Adipocyte (in vitro differentiated cells): Measurements from ENCODE around the gene CATSPERE.

Experiments used
- DNase-seq: peaks from one replicate; pipeline ENCODE4 v3.0.0-alpha.2; 2015; ENCODE audit warnings: low read depth
- H3K27me3 ChIP-seq: replicated peaks from 2 replicates; pipeline ENCODE4 v1.7.0; 2013; ENCODE audit warnings: mild to moderate bottlenecking, low read length, moderate library complexity; ENCODE audit not compliant: control insufficient read depth, insufficient read depth
- H3K36me3 ChIP-seq: 2 replicates; pipeline ENCODE4 v1.7.0; 2013; ENCODE audit warnings: low read length, mild to moderate bottlenecking, moderate library complexity; ENCODE audit not compliant: control insufficient read depth, insufficient read depth, severe bottlenecking
- H3K4me1 ChIP-seq: 2 replicates; pipeline ENCODE4 v1.7.0; 2013; ENCODE audit warnings: mild to moderate bottlenecking, low read length, moderate library complexity; ENCODE audit not compliant: control insufficient read depth, insufficient read depth
- H3K4me3 ChIP-seq: 2 replicates; pipeline ENCODE4 v1.7.0; 2013; ENCODE audit warnings: mild to moderate bottlenecking, low read length, moderate library complexity
- H3K9ac ChIP-seq: 2 replicates; pipeline ENCODE4 v1.7.0; 2013; ENCODE audit warnings: mild to moderate bottlenecking, low read length, moderate library complexity
- H3K9me3 ChIP-seq: 2 replicates; pipeline ENCODE4 v1.7.0; 2013; ENCODE audit warnings: mild to moderate bottlenecking, low read length, moderate library complexity; ENCODE audit not compliant: control insufficient read depth

The CATSPERE gene

GRCh38 chr1:244601336-244601735, 140.3 kb downstream of the CATSPERE start:
- no peak for DNase-seq
- H3K9ac ChIP-seq, result no peak overlapping the region
- H3K4me1 ChIP-seq, result peaks cover 10% of the 10 kb centered on the region
- no peak overlapping the region for H3K4me3 ChIP-seq
- no peaks in the 10 kb centered on the region for H3K27me3 ChIP-seq
- H3K36me3 ChIP-seq, result no peaks in the 10 kb centered on the region
- H3K9me3 ChIP-seq, result no peaks in the 10 kb centered on the region

GRCh38 chr1:244603498-244603897, 142.4 kb downstream of the CATSPERE start:
- DNase-seq, result peak; percentile 80
- H3K4me1 ChIP-seq, result peaks cover 10% of the 10 kb centered on the region
- no peaks in the 10 kb centered on the region for H3K36me3 ChIP-seq
- no peaks in the 10 kb centered on the region for H3K27me3 ChIP-seq
- H3K4me3 ChIP-seq, result no peak overlapping the region
- H3K9ac ChIP-seq, result no peak overlapping the region
- H3K9me3 ChIP-seq, result no peaks in the 10 kb centered on the region

- no peak for DNase-seq
Observed at GRCh38 chr1:244605835-244606370, 144.8 kb downstream of the CATSPERE start.

DNA sequence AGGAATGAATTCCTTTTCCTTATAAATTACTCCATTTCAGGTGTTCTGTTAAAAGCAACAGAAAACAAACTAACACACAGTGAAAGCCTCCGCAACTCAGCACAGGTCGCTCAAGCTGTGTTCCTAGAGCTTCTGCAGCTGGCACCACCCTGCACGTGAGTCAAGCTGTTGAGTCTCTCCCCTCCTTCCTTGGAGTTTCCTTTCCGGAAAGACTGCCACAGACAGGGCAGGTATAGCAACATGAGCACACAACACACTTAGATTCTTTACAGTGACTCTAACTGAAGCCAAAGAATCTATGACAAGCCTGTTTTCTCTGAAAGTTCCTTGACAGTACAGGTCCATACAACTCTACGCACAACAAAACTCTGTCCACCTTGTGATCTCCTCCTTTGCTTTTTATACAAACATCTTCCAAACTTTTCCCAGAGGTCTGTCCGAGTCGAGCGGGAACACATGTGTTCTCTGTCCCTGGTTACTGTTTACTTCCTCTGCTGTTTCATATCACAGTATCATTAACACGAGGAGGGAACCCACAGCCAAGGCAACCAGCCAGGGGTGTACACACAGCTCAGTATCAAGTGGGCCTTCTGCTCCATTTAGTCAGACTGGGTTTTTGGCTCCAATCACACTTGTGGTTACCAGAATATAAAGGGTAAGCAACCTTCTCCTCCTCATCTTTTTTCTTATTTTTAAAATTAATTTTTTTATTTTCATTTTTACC, 153.2 kb downstream of the CATSPERE start:
- Histone ChIP-seq H3K9me3 (no peaks in the 10 kb centered on the region), H3K4me1 (no peaks in the 10 kb centered on the region), H3K9ac (no peak overlapping the region), H3K4me3 (no peak overlapping the region), H3K27me3 (no peaks in the 10 kb centered on the region), H3K36me3 (no peaks in the 10 kb centered on the region)
- DNase-seq, result no peak

More at GRCh38 chr1:244605835-244606370, 144.8 kb downstream of the CATSPERE start:
- Histone ChIP-seq H3K27me3 (no peaks in the 10 kb centered on the region), H3K36me3 (no peaks in the 10 kb centered on the region), H3K4me3 (no peak overlapping the region), H3K9ac (no peak overlapping the region), H3K9me3 (no peaks in the 10 kb centered on the region), H3K4me1 (no peaks in the 10 kb centered on the region)

DNA sequence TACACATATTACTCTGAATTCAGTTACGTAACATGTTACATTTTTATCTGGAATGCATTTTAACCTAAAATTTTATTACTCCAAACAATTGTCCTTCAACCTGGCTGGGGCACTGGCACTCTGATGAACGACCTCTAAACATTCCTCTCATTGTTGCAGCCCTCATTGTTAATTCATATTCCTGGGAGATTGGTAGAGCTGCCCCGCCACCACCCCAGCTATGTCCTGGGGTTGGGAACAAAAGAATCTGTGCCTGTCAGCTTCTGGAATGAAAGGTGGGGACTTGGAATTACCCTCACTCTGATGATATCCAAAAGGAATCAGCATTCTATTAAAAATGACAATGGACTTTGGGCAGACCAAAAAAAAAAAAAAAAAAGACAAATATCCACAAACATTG, 153.8 kb downstream of the CATSPERE start:
- no peak for DNase-seq
- Histone ChIP-seq H3K27me3 (no peaks in the 10 kb centered on the region), H3K36me3 (no peaks in the 10 kb centered on the region), H3K4me3 (no peak overlapping the region), H3K4me1 (no peaks in the 10 kb centered on the region), H3K9ac (no peak overlapping the region), H3K9me3 (no peaks in the 10 kb centered on the region)

GRCh38 chr1:244615301-244615700, 154.2 kb downstream of the CATSPERE start:
- Histone ChIP-seq H3K27me3 (no peaks in the 10 kb centered on the region), H3K9me3 (no peaks in the 10 kb centered on the region), H3K4me3 (no peak overlapping the region), H3K9ac (no peak overlapping the region), H3K36me3 (no peaks in the 10 kb centered on the region), H3K4me1 (no peaks in the 10 kb centered on the region)
- no peak for DNase-seq

DNA sequence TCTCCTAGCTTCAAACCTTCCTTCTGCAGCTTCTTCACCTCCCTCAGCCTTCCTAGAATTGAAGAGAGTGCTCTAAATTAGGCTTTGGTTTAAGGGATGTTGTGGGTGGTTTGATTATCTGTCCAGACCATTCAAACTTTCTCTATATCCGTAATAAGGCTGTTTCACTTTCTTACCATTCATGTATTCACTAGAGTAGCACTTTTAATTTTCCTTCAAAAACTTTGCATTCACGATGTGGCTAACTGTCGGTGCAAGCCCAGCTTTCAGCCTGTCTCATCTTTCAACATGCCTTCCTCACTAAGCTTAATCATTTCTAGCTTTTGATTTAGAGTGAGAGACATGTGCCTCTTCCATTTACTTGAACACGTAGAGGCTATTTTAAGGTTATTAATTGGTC, 165.6 kb downstream of the CATSPERE start:
- Histone ChIP-seq H3K27me3 (no peaks in the 10 kb centered on the region), H3K9me3 (no peaks in the 10 kb centered on the region), H3K9ac (no peak overlapping the region), H3K4me3 (no peak overlapping the region), H3K36me3 (no peaks in the 10 kb centered on the region), H3K4me1 (no peaks in the 10 kb centered on the region)
- DNase-seq, result no peak

DNA sequence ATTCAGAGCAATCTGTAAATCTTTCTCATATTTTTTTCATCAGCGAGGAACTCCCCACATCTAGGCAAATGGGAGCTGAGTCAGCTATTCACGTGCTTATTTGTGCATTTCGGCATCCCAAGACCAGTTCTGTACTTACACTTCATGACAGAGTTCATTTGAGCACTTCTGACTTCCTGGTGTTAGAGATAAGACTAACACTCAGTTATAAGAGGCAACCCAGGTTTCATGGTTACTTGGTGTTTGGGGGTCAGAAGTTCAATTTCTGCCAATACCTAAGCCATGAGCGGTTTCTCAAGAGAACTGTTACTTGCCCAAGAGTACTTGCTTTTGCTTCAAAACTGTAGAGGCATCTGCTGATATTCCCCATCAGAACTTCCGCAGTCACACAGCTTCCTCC, 167.7 kb downstream of the CATSPERE start:
- H3K36me3 ChIP-seq, result no peaks in the 10 kb centered on the region
- H3K4me3 ChIP-seq, result no peak overlapping the region
- no peak for DNase-seq
- H3K9me3 ChIP-seq, result no peaks in the 10 kb centered on the region
- H3K27me3 ChIP-seq, result no peaks in the 10 kb centered on the region
- no peaks in the 10 kb centered on the region for H3K4me1 ChIP-seq
- H3K9ac ChIP-seq, result no peak overlapping the region

DNA sequence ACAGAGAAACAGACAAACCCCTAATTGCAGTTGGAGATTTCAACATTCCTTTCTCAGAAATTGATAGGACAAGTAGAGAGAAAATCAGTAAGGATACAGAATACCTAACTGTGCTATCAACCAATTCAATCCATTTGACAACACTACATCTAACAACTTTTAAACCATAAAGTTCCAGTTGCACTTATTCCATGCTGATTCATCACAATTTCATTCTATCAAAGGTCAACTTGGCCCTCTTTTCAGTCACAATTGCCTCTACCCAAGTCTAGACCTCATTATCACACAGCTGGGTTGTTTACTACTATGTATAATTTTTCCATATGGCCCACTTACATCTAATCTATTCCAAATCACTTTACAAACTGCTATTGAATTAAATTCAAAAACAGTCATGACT, 172.1 kb downstream of the CATSPERE start:
- DNase-seq, result no peak
- Histone ChIP-seq H3K9me3 (no peaks in the 10 kb centered on the region), H3K4me1 (no peaks in the 10 kb centered on the region), H3K27me3 (no peaks in the 10 kb centered on the region), H3K9ac (no peak overlapping the region), H3K4me3 (no peak overlapping the region), H3K36me3 (no peaks in the 10 kb centered on the region)

DNA sequence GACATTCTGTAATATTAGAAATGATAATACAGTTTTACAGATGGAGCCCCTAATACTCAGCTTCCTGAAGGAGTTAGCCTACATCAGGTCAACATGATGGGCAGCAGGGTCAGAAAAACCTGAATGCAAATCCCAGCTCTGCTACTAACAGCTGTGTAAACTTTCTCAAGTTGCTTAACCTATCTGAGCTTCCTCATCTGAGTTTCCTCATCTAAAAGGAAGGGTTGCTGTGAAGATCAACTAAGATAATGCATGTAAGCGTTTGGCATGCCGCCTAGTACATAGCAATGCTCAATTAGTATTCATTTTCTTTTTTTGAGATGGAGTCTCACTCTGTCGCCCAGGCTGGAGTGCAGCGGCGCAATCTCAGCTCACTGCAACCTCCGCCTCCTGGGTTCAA, 173.5 kb downstream of the CATSPERE start:
- H3K9me3 ChIP-seq, result no peaks in the 10 kb centered on the region
- H3K4me3 ChIP-seq, result no peak overlapping the region
- DNase-seq, result no peak
- H3K36me3 ChIP-seq, result no peaks in the 10 kb centered on the region
- H3K9ac ChIP-seq, result no peak overlapping the region
- H3K4me1 ChIP-seq, result no peaks in the 10 kb centered on the region
- H3K27me3 ChIP-seq, result no peaks in the 10 kb centered on the region

DNA sequence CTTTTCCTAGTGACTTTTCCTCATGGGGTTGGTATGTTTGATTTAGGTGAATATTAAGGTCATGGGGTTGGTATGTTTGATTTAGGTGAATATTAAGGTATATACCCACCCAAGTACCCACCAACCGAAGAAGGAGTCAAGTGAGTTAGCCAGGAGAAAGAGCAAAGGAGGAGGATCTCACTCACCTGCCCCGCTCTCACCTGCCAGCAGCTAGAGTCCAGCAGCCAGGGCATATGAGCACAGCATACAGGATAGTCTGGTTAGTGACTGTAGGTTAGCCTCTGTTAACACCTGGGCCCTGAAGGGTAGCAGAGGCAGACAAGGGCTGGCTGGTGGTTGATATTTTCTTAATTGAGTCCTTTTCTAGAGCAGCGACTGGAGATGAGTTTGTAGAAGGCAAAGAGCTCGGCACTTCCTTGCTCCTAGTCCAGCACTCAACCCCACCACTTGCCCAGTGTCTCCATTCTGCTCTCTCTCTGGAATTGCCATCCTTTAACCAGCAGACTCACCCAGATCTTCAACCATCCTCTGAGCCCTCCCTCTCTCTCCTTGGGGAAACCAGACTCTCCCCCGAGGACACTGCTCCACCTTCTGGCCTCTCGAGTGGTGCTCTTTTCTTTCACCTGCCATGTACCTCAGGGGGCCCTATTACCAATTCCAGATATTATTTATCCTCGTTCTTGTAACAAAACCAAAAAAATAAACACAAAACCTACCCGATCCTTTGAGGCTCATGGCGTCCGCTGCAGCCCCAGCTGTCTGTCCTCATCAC, 175.6 kb downstream of the CATSPERE start:
- Histone ChIP-seq H3K9ac (no peak overlapping the region), H3K4me1 (no peaks in the 10 kb centered on the region)

More for the DNA sequence above, 175.6 kb downstream of the CATSPERE start:
- Histone ChIP-seq H3K27me3 (no peaks in the 10 kb centered on the region), H3K36me3 (no peaks in the 10 kb centered on the region), H3K4me3 (no peak overlapping the region), H3K9me3 (no peaks in the 10 kb centered on the region)
- DNase-seq, result no peak
